Activated CD4-positive, alpha-beta T cell treated with anti-CD3 and anti-CD28 coated beads for 4 hours (primary cell): ENCODE data around the gene ECI1.
"Not testable (repeated sequence)": the region's sequence is repeated elsewhere in the genome, so short reads cannot be mapped to it uniquely, and the experiment has no call there.

Experiments used
- DNase-seq, 2 donors: peaks; one replicate each; pipeline ENCODE4 v3.0.0-alpha.2; 2020

The ECI1 gene

DNA sequence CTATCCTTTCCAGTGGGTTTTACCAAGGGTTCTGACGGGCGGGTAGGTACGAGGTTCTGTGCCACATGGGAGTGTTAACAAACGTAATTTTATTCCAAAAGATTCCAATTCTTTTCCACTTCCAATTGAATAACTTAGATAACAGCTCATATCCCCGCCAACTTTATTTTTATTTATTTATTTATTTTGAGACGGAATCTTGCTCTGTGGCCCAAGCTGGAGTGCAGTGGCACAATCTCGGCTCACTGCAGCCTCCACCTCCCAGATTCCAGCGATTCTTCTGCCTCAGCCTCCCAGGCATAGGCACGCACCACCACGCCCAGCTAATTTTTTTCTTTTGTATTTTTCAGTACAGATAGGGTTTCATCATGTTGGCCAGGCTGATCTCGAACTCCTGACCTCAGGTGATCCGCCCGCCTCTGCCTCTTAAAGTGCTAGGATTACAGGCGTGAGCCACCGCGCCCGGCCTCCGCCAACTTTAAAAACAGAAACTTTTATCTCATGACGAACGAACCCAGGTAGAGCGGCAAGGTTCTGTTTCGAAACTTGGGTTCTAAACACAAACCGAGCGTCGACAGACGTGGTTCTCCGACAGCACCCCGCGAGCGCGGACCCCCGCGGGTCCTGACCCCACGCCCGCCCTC is 613 bp downstream of the ECI1 start:
- DNase-seq = peak; percentile 28 to 38

DNA sequence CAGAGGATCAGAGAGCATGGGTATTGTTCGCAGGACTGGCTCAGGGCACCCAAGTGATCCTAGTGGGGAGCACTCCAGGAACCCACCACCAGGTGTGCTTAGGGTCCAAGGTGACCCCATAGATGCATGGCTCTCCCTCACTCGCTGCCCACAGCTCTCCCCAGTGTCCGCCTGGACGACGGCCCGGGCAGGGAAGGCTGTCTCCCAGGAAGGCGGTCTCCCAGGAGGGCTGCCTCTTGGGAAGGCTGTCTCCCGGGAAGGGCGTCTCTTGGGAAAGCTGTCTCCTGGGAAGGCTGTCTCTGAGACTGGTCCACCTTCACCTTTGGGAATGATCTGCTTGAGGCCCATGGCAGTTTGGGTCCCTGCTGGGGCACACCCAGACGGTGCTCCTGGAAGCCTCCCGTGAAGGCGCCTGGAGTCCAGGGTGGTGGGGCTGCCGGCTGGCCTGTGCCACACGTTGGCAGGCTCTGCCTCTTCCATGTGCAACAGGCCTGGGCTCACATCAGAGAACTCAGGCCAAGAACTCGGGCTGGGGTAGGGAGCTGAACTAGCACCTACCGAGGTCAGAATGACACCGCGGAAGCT is 5.0 kb downstream of the ECI1 start:
- DNase-seq = no peak

- DNase-seq = no peak
These were observed 6.2 kb downstream of the ECI1 start for GRCh38 chr16:2244926-2245795.

DNA sequence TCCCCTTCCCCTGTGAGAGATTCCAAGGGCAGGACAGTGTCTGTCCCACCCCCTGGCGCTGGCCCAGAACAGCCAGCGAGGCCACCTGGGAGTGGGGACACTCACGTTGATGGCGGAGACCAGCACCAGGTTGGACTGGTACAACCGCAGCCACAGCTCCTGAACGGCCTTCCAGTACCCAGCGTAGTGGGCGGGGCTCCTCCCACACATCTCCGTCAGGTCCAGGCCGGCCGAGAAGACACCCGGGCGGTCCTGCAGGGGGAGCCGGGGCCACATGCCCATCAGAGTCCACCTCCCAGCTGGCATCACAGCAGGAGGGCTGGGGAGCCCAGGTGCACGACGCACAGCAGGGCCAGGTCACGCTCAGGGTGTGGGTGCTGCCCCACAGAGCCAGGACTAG is 7.1 kb downstream of the ECI1 start:
- DNase-seq = no peak

DNA sequence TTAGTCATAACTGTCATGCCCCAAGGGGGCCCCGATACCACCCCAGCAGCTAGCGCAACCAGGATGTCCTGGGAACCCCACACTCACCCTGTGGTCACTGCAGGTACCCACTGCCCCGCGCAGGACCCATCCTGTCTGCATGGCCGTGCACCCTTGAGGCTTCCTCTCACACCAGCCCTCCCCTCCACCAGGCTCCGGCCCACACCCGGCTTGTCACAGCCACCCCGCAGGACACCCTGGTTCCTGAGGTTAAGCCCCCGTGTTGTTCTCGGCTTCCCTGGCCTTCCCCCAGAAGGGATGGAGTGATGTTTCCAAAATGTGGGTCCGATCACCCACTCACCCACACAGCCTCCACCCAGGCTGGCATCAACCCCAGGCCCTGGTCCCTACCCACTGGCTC is 7.6 kb downstream of the ECI1 start:
- no peak for DNase-seq

- no peak for DNase-seq
These were observed 8.3 kb downstream of the ECI1 start for GRCh38 chr16:2243031-2243528.

DNA sequence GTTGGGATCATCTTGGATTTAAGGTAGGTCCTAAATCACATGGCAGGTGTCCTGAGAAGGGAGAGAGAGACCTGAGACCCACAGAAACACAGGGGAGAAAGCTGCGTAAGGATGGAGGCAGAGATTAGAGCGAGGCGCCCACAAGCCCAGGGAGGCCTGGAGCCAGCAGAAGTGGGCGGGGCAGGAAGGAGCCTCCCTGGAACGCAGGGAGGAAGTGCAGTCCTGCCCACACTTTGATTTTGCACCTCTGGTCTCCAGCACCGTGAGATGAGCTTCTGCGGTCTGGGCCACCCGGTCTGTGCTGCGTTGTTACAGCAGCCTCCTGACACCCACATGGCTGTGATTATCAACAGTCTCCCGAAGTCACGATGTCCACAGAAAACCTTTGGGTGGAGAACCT is 8.8 kb downstream of the ECI1 start:
- no peak for DNase-seq

- DNase-seq = not testable (repeated sequence)
These were observed 11.1 kb downstream of the ECI1 start for GRCh38 chr16:2240331-2240730.

DNA sequence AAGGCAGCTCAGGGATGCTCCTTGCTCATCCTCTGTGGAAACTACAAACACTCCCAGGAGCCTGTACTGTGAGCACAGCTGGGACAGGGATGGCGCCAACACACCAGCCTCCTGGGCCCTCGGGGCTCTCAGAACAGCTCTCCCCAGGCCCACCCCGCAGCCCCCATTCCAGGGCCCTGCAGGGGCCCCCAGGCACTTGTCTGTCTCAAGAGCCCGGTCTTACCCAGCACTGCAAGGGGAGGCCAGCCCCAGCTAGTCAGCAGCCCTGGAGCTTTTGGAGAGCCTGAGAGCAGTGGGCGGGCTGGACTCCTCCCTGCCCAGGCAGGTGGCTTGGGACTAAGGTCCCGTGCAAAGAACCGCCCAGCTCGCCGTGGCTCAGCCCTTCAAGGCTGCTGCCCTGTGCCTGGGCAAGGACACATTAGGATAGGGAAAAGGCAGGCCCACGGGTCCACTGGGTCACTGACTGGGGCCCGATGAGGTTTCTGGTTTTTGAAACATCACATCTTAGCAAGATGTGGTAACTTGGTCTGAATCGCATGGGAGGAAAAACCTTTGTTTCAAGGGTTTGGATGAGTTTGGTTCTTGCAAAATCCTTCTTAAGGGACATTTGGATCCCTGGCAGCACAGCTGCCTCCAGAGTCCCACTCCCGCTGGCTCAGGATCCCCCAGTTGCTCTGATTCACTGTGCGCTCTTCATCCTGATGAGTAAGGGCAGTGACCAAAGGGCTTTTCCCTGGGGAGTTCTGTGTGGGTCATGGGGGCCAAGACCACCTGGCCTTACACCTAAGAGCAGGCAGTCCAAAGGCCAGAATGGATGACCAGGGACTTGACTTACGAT is 12.3 kb downstream of the ECI1 start:
- DNase-seq = no peak

DNA sequence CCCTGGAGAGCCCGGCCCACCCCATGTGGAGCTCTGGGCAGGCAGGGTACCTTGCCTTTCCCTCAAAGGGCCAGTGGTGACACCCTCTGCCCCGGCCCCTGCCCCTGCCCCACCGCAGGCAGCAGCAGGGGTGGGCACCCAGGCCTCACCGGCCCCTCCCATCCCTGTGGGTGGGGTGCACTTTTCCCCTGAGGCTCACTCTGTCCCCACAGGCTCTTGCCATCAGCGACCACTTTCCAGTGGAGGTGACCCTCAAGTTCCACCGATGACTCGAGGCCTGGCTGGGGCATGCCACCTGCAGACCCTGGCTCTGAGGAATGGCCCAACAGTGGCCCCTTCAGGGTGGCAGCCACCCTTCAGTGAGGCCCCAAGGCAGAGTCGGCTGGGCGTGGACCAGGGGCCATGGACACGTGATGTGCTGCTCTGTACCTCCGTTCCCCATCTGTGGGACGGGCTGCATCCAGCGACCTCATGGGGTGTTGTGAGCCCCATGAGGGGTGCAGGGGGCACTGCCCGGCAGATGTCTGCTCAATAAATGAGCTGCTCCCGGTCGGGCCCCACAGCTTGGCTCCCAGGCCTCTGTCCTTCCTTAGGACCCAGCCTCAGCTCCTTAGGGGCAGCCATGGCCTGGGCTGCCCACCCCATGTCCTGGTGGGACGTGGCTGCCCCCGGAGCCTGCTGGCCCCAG is 13.1 kb downstream of the ECI1 start:
- DNase-seq = no peak

DNA sequence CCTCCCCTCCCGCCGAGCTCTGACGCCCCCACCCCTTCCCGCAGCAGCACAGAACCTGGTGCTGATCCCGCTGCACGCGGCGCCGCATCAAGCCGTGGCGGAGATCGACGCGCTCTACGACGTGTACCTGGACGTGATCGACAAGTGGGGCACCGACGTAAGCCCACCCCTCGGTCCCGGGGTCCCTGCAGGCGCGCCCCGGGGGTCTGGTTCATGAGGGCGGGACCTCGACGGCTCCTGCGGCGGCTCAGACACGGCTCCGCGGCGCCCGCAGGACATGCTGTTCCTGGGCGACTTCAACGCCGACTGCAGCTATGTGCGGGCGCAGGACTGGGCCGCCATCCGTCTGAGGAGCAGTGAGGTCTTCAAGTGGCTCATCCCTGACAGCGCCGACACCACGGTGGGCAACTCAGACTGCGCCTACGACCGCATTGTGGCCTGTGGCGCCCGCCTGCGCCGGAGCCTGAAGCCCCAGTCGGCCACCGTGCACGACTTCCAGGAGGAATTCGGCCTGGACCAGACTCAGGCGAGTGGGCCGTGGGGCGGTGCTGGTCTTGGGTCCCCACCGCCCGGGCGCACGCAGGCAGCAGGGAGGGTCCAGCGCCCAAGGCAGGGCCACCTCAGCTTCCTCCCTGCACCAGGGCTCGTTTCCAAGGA is 13.8 kb downstream of the ECI1 start:
- DNase-seq = no peak

GRCh38 chr16:2237102-2237482 is 14.3 kb downstream of the ECI1 start:
- no peak for DNase-seq

GRCh38 chr16:2236337-2237101 is 14.9 kb downstream of the ECI1 start, which contains the start of gene DNASE1L2:
TSS of gene DNASE1L2 (plus strand) at chr16:2236444. CDS start at chr16:2236817, 373 bp downstream.
- no peak for DNase-seq

GRCh38 chr16:2235695-2236336 is 15.6 kb downstream of the ECI1 start:
- no peak for DNase-seq

DNA sequence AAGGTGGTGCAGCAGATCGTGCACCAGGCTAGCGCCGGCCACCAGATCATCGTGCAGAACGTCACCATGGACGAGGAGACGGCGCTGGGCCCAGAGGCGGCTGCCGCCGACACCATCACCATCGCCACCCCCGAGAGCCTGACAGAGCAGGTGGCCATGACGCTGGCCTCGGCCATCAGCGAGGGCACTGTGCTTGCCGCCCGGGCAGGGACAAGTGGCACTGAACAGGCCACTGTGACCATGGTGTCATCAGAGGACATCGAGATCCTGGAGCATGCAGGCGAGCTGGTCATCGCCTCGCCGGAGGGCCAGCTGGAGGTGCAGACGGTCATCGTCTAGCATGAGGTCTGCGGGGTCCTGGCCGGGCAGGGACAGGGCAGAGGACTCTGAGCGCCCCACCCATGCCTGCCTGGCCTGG is 16.1 kb downstream of the ECI1 start:
- DNase-seq = no peak

DNA sequence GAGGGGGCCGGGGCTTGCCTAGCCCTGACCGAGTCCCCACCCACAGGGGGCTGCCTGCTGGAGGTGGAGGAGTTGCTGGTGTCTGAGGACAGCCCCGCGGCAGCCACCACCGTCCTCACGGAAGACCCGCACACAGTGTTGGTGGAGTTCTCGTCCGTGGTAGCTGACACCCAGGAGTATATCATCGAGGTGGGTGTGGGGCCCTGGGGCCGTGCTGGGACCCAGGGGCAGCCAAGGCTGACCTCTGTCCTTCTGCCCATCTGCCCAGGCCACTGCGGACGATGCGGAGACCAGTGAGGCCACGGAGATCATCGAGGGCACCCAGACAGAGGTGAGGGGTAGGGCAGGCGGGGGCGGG is 16.6 kb downstream of the ECI1 start:
- DNase-seq = no peak

DNA sequence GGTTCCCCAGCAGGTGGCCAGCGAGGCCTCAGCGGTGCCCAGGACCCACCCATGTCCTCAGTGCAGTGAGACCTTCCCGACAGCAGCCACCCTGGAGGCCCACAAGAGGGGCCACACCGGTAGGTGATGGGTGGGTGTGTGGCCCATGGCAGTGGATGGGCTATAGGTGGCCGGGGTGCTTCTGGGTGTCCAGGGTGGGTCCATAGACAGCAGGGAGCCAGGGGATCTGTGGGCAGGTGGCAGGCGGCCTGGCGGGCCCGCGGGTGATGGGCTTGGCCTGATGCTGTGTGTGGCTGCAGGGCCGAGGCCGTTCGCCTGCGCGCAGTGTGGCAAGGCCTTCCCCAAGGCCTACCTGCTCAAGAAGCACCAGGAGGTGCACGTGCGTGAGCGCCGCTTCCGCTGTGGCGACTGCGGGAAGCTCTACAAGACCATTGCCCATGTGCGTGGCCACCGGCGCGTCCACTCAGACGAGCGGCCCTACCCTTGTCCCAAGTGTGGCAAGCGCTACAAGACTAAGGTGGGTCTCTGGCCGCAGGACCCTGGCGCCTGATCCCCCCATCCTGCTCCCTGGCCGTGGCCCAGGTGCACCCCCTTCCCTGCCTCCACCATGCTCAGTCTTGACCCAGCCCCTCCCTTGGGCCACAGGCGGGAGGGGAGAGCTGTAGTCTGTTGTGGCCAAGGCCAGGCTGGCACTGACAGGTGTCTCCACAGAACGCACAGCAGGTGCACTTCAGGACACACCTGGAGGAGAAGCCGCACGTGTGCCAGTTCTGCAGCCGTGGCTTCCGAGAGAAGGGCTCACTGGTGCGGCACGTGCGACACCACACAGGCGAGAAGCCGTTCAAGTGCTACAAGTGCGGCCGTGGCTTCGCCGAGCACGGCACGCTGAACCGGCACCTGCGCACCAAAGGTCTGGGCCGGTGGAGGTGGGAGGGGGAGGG is 17.2 kb downstream of the ECI1 start:
- DNase-seq = no peak

GRCh38 chr16:2233046-2233775 is 18.2 kb downstream of the ECI1 start:
- no peak for DNase-seq
